ENCODE results near the gene CHDH.

CHDH gene

GRCh38 chr3:53790470-53790869 is 55.7 kb downstream of the CHDH start:
- DNase-seq (ENCODE audit: low read depth in 2 of 2, low spot score in 1 of 2): no peak

- no peak for DNase-seq (ENCODE audit: low read depth in 2 of 2, low spot score in 1 of 2)
Measured at GRCh38 chr3:53789459-53789858, 56.8 kb downstream of the CHDH start.

GRCh38 chr3:53788038-53788437 is 58.2 kb downstream of the CHDH start:
- DNase-seq (ENCODE audit: low read depth in 2 of 2, low spot score in 1 of 2): no peak

GRCh38 chr3:53787016-53787415 is 59.2 kb downstream of the CHDH start:
- DNase-seq (ENCODE audit: low read depth in 2 of 2, low spot score in 1 of 2): no peak

- no peak for DNase-seq (ENCODE audit: low read depth in 2 of 2, low spot score in 1 of 2)
Measured at GRCh38 chr3:53780806-53781205, 65.4 kb downstream of the CHDH start.

GRCh38 chr3:53780171-53780570 is 66.0 kb downstream of the CHDH start:
- DNase-seq (ENCODE audit: low read depth in 2 of 2, low spot score in 1 of 2): no peak

GRCh38 chr3:53778153-53778552 is 68.1 kb downstream of the CHDH start:
- DNase-seq (ENCODE audit: low read depth in 2 of 2, low spot score in 1 of 2): no peak

- no peak for DNase-seq (ENCODE audit: low read depth in 2 of 2, low spot score in 1 of 2)
Measured at GRCh38 chr3:53777468-53777867, 68.8 kb downstream of the CHDH start.

- DNase-seq (ENCODE audit: low read depth in 2 of 2, low spot score in 1 of 2): no peak
Measured at GRCh38 chr3:53776494-53777101, 69.6 kb downstream of the CHDH start.

GRCh38 chr3:53775834-53776251 is 70.4 kb downstream of the CHDH start:
- DNase-seq (ENCODE audit: low read depth in 2 of 2, low spot score in 1 of 2): no peak

- no peak for DNase-seq (ENCODE audit: low read depth in 2 of 2, low spot score in 1 of 2)
Measured at GRCh38 chr3:53775018-53775417, 71.2 kb downstream of the CHDH start.

GRCh38 chr3:53774414-53774813 is 71.8 kb downstream of the CHDH start:
- DNase-seq (ENCODE audit: low read depth in 2 of 2, low spot score in 1 of 2): no peak

GRCh38 chr3:53773611-53774368 is 72.4 kb downstream of the CHDH start:
- DNase-seq (ENCODE audit: low read depth in 2 of 2, low spot score in 1 of 2): no peak

GRCh38 chr3:53773021-53773436 is 73.2 kb downstream of the CHDH start:
- DNase-seq (ENCODE audit: low read depth in 2 of 2, low spot score in 1 of 2): no peak

- no peak for DNase-seq (ENCODE audit: low read depth in 2 of 2, low spot score in 1 of 2)
Measured at GRCh38 chr3:53772562-53772961, 73.7 kb downstream of the CHDH start.

- no peak for DNase-seq (ENCODE audit: low read depth in 2 of 2, low spot score in 1 of 2)
Measured at GRCh38 chr3:53768478-53769459, 77.5 kb downstream of the CHDH start.

- DNase-seq (ENCODE audit: low read depth in 2 of 2, low spot score in 1 of 2): no peak
Measured at GRCh38 chr3:53766706-53767105, 79.5 kb downstream of the CHDH start.

- DNase-seq (ENCODE audit: low read depth in 2 of 2, low spot score in 1 of 2): no peak
Measured at GRCh38 chr3:53765753-53766152, 80.5 kb downstream of the CHDH start.

GRCh38 chr3:53764026-53764775 is 82.0 kb downstream of the CHDH start:
- no peak for DNase-seq (ENCODE audit: low read depth in 2 of 2, low spot score in 1 of 2)

GRCh38 chr3:53763353-53763752 is 82.9 kb downstream of the CHDH start:
- no peak for DNase-seq (ENCODE audit: low read depth in 2 of 2, low spot score in 1 of 2)

Data from stimulated activated CD8-positive, alpha-beta memory T cell treated with anti-CD3 and anti-CD28 coated beads, Interleukin-4, amount 100 ng/mL, for 1 hour (primary cell).